PFSK-1 (cell line): Measurements from ENCODE around the gene SRGN.

Experiments
- FOXP2 ChIP-seq: optimal IDR thresholded peaks from 2 replicates; pipeline ENCODE3; 2011; ENCODE audit warnings: borderline replicate concordance, control low read depth, inconsistent platforms; ENCODE audit not compliant: insufficient read depth; ENCODE audit errors: extremely low read length, extremely low read depth
- POLR2AphosphoS5 ChIP-seq: IDR thresholded peaks from 2 replicates; pipeline ENCODE4 v1.6.1; 2012; ENCODE audit warnings: low read depth, mild to moderate bottlenecking, control low read depth, low read length, moderate library complexity
- REST ChIP-seq, 2 experiments: IDR thresholded peaks; 2 replicates each; pipeline versions ENCODE4 v1.6.1 to v1.8.0; 2011 to 2012; ENCODE audit warnings: low read depth in 2 of 2, low read length in 2 of 2, control low read depth in 1 of 2, inconsistent platforms in 1 of 2, mild to moderate bottlenecking in 1 of 2, moderate library complexity in 1 of 2; ENCODE audit not compliant: insufficient read depth in 1 of 2
- SIN3A ChIP-seq: IDR thresholded peaks from 2 replicates; pipeline ENCODE4 v1.6.1; 2012; ENCODE audit warnings: mild to moderate bottlenecking, low read length, moderate library complexity, borderline replicate concordance; ENCODE audit not compliant: insufficient read depth
- TAF1 ChIP-seq: IDR thresholded peaks from 2 replicates; pipeline ENCODE4 v1.6.1; 2012; ENCODE audit warnings: low read length, control low read depth, borderline replicate concordance; ENCODE audit not compliant: insufficient read depth

SRGN gene

GRCh38 chr10:69051710-69052487 lies 36.0 kb upstream of the SRGN start:
- TF ChIP-seq TAF1 (no peak), SIN3A (no peak), REST (IDR thresholded peaks at IDR 0.05; ENCODE audit: insufficient read depth in 1 of 2, low read depth in 2 of 2, low read length in 2 of 2) (no peak), POLR2AphosphoS5 (no peak), FOXP2 (no peak)

GRCh38 chr10:69052736-69053135 lies 35.2 kb upstream of the SRGN start:
- TF ChIP-seq POLR2AphosphoS5 (no peak), TAF1 (no peak), SIN3A (no peak), REST (IDR thresholded peaks at IDR 0.05; ENCODE audit: insufficient read depth in 1 of 2, low read depth in 2 of 2, low read length in 2 of 2) (no peak), FOXP2 (no peak)

GRCh38 chr10:69055241-69055640 lies 32.7 kb upstream of the SRGN start:
- TF ChIP-seq TAF1 (no peak), FOXP2 (no peak), REST (IDR thresholded peaks at IDR 0.05; ENCODE audit: insufficient read depth in 1 of 2, low read depth in 2 of 2, low read length in 2 of 2) (no peak), SIN3A (no peak), POLR2AphosphoS5 (no peak)

- TF ChIP-seq SIN3A (no peak), POLR2AphosphoS5 (no peak), TAF1 (no peak)
Observed at GRCh38 chr10:69056129-69056528, 31.8 kb upstream of the SRGN start.

- no peak for TF ChIP-seq POLR2AphosphoS5
- no peak for TF ChIP-seq SIN3A
- TF ChIP-seq TAF1: no peak
- no peak for TF ChIP-seq FOXP2
- TF ChIP-seq REST (IDR thresholded peaks at IDR 0.05; ENCODE audit: insufficient read depth in 1 of 2, low read depth in 2 of 2, low read length in 2 of 2): no peak
Observed at GRCh38 chr10:69056536-69057260, 31.2 kb upstream of the SRGN start.
